Measurements from ENCODE around the gene GCN1.
"Not testable (repeated sequence)": the region's sequence is repeated elsewhere in the genome, so short reads cannot be mapped to it uniquely, and the experiment has no call there.

DNA sequence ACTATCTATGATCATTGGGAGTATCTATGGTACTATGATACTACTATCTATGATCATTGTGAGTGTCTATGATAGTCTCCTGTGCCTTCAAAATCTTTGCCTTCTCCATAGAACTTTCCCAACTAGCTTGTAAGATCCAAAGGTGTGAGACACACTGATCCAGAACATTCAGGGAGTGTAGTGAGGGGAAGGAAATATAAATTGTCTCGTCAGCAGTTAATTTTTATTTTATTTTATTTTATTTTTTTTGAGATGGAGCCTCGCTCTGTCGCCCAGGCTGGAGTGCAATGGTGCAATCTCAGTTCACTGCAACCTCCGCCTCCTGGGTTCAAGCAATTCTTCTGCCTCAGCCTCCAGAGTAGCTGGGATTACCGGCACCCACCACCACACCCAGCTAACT is 12.3 kb upstream of the GCN1 start:
- TF ChIP-seq, protein P1, sequence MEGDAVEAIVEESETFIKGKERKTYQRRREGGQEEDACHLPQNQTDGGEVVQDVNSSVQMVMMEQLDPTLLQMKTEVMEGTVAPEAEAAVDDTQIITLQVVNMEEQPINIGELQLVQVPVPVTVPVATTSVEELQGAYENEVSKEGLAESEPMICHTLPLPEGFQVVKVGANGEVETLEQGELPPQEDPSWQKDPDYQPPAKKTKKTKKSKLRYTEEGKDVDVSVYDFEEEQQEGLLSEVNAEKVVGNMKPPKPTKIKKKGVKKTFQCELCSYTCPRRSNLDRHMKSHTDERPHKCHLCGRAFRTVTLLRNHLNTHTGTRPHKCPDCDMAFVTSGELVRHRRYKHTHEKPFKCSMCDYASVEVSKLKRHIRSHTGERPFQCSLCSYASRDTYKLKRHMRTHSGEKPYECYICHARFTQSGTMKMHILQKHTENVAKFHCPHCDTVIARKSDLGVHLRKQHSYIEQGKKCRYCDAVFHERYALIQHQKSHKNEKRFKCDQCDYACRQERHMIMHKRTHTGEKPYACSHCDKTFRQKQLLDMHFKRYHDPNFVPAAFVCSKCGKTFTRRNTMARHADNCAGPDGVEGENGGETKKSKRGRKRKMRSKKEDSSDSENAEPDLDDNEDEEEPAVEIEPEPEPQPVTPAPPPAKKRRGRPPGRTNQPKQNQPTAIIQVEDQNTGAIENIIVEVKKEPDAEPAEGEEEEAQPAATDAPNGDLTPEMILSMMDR (IDR thresholded peaks at IDR 0.05) = not testable (repeated sequence)
- TF ChIP-seq POLR2AphosphoS5, POLR2A (IDR thresholded peaks at IDR 0.05): not testable (repeated sequence)

All from prostate gland (tissue), 2 donors.